Endothelial cell of hepatic sinusoid (primary cell): Measurements from ENCODE around the gene NEMF.
"Not testable (repeated sequence)": the region's sequence is repeated elsewhere in the genome, so short reads cannot be mapped to it uniquely, and the experiment has no call there.

Experiments
- in situ Hi-C: cut with HindIII; loops from 2 replicates; pipeline ENCODE4 v1.10.0; 2017; ENCODE audit warnings: low sequenced_read_pairs

NEMF gene

GRCh38 chr14:49849213-49849847 is 3.3 kb downstream of the NEMF start:
- in situ Hi-C loops: loop anchor here (5.0 kb wide), 1 partner anchor 37 kb away; no protein-coding TSS in a partner anchor

DNA sequence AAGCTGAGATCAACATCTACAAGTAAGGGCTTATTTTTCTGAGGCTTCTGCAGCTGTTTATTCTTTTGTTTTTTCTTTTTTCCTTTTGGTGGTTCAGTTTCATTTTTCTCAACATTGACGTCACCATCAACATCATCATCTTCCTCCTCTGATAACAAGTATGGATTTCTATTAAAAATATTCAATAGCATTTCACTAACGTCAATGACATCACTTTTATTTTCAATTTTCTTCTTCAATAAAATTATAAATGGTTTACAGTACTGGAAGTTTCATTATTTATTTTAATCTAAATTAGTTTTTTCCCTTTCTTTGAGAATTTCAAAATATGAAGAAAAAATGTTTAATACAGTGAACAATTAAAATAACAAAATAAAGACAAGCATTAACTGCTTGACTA is 23.9 kb downstream of the NEMF start:
- in situ Hi-C loops: no loop called here

DNA sequence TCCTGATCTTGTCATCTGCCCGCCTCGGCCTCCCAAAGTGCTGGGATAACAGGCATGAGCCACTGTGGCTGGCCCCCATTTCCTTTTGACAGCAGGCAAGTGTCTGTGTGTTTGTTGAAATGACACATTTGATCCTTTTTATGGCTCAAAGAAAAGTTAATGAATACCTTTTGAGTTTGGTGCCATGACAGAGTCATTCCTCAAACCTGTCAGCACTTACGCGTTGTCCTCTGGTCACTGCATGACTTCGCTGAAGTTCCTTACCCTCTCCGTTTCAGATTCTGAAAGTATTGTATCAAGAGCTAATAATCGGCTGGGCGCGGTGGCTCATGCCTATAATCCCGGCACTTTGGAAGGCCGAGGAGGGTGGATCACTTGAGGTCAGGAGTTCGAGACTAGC is 32.4 kb downstream of the NEMF start:
- in situ Hi-C loops: no loop called here

- in situ Hi-C loops: no loop called here
Measured at GRCh38 chr14:49816844-49817243, 35.7 kb downstream of the NEMF start.

DNA sequence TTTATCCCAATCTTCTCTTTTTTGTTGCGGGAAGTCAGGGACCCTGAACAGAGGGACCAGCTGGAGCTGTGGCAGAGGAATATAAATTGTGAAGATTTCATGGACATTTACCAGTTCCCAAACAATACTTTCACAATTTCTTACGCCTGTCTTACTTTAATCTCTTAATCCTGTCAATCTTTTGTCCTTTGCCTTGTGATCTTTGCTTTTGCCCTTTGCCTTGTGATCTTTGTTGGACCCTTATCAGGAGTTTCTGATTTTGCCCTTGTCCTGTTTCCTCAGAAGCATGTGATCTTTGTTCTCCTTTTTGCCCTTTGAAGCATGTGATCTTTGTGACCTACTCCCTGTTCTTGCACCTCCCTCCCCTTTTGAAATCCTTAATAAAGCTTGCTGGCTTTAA is 36.5 kb downstream of the NEMF start:
- in situ Hi-C loops: not testable (repeated sequence)

DNA sequence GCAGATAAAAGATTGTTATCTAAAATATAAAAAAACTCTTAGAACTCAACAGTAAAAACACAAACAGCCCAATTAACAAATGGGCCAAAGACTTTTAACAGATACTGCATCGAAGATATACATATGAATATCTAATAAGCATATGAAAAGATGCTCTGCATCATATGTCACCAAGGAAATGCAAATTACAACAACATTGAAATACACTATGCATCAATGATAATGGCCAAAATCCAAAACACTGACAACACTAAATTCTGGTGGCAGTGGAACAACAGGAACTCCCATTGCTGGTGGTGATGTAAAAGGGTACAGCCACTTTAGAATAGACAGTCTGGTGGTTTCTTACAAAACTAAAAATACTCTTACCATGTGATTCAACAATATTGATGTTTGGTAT is 43.8 kb downstream of the NEMF start:
- in situ Hi-C loops: no loop called here

DNA sequence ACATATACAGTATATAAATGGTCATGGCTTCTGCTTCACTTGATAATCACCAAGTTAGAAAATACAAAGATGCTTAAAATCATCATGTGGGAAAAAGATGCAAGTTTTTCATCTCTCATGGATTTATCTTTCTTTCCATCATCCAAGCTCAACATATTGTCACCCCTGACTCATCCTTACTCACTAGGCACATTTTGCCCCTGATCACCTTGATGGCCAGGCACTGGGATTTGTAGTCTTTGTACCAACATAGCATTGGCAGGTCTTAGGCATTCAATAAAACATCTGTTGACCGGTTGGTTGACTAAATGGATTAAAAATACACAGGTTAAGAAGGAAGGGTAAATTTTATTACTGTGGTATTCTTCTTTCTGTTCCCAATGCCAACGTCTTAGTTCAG is 56.6 kb downstream of the NEMF start:
- in situ Hi-C loops: no loop called here

- in situ Hi-C loops: no loop called here
Measured at GRCh38 chr14:49792618-49793017, 60.0 kb downstream of the NEMF start.

DNA sequence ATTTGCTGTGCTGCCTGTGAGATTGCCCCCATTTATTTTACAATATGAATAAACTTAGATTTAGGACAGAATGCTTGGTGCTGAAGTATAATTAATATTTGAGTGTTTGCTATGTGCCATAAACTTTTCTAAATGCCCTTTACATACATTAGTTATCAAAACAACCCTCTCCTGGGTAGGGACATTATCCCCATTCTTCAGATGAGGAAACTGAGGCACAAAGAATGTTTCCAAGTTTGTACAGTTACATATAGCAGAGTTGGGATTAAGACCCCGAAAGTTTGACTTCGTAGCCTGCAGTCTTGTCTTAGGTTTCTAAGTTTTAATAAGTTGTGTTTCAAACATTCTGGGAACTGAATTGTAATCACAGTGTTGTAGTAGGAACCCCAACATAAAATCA is 66.3 kb downstream of the NEMF start:
- in situ Hi-C loops: loop anchor here (5.0 kb wide), 1 partner anchor 134 kb away; no protein-coding TSS in a partner anchor

- in situ Hi-C loops: loop anchor here (5.0 kb wide), 1 partner anchor 76 kb away; no protein-coding TSS in a partner anchor
Measured at GRCh38 chr14:49783394-49784014, 69.1 kb downstream of the NEMF start.

DNA sequence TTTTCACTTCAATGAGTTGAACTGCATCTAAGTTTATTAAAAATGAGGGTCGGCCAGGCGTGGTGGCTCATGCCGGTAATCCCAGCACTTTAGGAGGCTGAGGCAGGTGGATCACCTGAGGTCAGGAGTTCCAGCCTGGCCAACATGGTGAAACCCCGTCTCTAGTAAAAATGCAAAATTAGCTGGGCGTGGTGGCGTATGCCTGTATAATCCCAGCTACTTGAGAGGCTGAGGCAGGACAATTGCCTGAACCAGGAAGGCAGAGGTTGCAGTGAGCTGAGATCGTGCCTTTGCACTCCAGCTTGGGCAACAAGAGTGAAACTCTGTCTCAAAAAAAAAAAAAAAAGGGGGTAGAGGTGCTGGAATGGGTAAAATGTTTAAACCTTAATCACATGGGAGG is 71.5 kb downstream of the NEMF start:
- in situ Hi-C loops: loop anchor here (5.0 kb wide), 1 partner anchor 74 kb away; no protein-coding TSS in a partner anchor

GRCh38 chr14:49778421-49778820 is 74.2 kb downstream of the NEMF start:
- in situ Hi-C loops: no loop called here

DNA sequence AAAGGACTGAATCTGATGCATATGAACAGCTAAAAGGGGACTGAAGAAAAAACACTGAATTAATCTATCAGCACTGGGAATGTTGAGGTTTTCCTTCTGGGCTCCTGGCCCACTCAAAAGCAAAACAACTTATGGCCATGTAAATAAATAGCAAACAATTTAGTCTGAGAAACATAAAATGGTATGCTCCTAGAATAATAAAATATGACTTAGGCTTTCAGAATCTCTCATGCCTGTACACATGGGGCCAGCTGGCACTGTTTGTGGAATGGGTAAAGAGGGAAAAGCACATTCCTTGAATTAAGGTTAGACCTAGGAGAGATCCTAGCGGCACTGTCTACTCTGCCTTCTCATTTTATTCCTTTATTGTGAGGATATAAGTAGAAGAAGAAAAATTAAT is 78.5 kb downstream of the NEMF start:
- in situ Hi-C loops: no loop called here

GRCh38 chr14:49771691-49772090 is 80.9 kb downstream of the NEMF start:
- in situ Hi-C loops: not testable (repeated sequence)

DNA sequence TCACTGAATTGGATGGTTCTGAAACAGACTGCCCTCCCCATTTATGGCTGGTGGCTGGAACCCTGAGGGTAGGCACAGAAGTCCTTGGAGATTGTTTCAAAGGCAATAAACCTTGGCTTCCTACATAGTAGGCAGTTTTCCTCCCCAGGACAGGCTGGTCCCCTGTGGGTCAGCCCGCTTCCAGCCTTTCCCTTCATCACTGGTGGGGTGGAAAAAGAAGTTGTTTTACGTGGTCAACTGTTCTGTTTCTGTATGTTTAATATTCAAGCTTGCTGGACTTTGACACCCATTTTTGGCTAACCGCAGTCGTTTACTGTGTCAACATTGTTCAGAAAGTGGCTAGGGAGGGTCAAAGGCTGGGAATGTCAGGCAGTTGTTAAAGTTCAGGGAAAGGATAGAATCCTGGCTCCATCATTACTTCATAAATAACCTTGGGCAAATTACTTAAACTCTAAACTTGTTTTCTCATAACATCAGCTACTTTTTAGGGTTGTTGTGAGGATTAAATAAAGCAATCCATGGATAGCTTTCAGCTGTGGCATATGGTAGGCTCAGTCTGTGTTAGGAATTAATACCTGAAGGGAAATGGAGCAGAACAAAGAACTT is 82.3 kb downstream of the NEMF start:
- in situ Hi-C loops: no loop called here

DNA sequence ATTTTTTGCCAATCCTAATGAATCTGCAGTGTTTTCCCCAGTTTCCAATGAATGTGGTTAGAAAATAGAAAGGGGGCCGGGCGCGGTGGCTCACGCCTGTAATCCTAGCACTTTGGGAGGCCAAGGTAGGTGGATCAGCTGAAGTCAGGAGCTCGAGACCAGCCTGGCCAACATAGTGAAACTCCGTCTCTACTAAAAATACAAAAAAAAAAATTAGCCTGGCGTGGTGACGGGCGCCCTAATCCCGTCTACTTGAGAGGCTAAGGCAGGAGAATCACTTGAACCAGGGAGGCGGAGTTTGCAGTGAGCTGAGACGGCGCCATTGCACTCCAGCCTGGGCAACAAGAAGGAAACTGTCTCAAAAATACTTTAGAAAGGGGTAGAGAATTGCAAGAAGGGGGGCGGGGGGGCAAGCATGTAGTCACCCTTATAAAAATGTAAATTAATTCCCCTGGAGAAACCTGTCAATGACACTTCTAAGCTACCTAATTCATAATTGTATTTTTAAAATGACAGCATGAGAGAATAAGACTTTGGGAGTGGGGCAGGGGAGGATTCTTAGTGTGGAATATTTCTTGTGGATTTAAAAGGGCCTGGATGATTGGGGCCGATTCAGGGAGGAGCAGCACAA is 82.9 kb downstream of the NEMF start:
- in situ Hi-C loops: no loop called here

DNA sequence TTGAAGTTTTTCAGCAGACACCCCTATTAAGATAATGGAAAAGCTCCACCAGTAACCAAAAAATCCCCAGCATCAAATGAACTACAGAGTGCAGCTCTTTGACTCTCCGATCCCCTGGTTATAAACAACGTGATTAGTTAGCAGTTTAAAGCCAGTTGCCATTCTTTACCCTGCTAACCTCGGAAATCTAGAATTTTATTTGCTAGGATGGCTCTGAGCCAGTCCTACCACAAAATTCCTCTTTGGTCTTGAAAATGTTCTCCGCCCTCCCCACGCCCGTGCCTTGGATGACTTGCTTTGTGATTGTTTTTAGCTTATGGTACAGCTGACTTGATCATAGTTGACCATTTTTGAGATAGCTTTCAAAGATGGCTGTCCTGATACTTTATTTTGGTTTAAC is 83.4 kb downstream of the NEMF start:
- in situ Hi-C loops: no loop called here

DNA sequence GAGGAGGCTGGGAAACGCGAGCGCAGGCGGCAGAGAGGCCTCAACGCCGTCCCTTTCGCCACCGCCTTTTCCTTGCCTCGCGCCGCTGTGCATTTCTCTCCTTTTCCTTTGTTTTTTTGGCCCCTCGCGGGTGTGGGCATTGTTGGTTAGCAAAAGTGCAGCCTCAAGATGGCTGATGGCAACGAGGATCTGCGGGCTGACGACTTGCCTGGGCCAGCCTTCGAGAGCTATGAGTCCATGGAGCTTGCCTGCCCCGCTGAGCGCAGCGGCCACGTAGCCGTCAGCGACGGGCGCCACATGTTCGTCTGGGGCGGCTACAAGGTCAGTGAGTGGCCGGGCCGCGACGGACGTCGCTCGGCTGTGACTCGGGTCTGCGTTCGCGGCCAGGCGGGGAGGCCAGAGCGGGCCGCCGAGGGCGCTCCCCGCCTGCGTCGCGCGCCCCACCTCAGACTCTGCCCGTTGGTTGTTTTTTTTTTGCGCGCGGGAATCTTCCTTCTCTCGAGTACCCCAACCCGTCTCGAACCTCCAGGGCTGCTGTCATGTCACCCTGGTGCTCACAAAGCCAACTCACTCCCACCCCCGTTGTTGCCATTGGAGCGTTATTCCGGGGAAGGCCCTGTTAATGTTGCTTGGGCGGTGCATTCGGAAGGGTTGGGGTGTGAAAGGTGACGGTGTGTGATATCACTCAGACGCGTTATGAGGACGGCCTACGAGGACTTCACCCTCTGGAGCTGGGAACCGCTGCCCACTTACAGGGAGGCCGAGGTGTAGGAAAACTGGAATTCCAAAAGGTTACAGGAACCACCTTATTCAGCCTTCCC is 84.1 kb downstream of the NEMF start:
- in situ Hi-C loops: no loop called here

- in situ Hi-C loops: no loop called here
Measured at GRCh38 chr14:49767571-49768300, 84.9 kb downstream of the NEMF start, which contains the start of gene KLHDC2. Gene KLHDC2, plus strand, starts transcription at chr14:49768153. Its CDS starts 316 bp downstream, at chr14:49768469.

GRCh38 chr14:49767270-49767570 is 85.4 kb downstream of the NEMF start:
- in situ Hi-C loops: no loop called here
